OCI-LY7 (cell line): ENCODE measurements around the gene PHACTR4. TPM values are rescaled to one million over a fixed set of nuclear protein-coding genes. Genes with fewer than 3 reads are reported as not detected.

Experiments used
- BruUV-seq: library from RNA; stranded (reverse); fragments of 400-500 nt; replicated peaks from 2 replicates; lab custom pipeline; 2021; lab: Mats Ljungman, UMichigan
- CTCF ChIA-PET: fragments of 300-600 bp; sonication (Branson Sonifier 250); formaldehyde crosslinking; loops from one replicate; lab custom pipeline; 2022; ENCODE audit warnings: antibody characterized with exemption; ENCODE audit not compliant: unreplicated experiment; lab: Charles Lee
- POLR2A ChIA-PET: fragments of 300-600 bp; sonication (Branson Sonifier 250); formaldehyde crosslinking; loops from one replicate; lab custom pipeline; 2022; ENCODE audit warnings: antibody characterized with exemption; lab: Charles Lee
- DNase-seq: peaks from one replicate; pipeline ENCODE4 v3.0.0-alpha.2; 2015; ENCODE audit warnings: low spot score
- H2AFZ ChIP-seq: fragments of 200-600 bp; sonication (generic), shearing (Covaris generic); 2 replicates; pipeline ENCODE4 v1.6.1; 2014; ENCODE audit warnings: mild to moderate bottlenecking, antibody characterized with exemption, low read length, moderate library complexity
- H3K27ac ChIP-seq: fragments of 200-600 bp; sonication (generic); 2 replicates; pipeline ENCODE4 v1.5.1; 2014; ENCODE audit warnings: mixed run types, low read depth, mild to moderate bottlenecking, moderate library complexity, low read length, inconsistent platforms; ENCODE audit not compliant: poor library complexity, severe bottlenecking
- H3K36me3 ChIP-seq: fragments of 200-600 bp; sonication (generic); 2 replicates; pipeline ENCODE4 v1.6.1; 2014; ENCODE audit warnings: mild to moderate bottlenecking, antibody characterized with exemption, low read length, moderate library complexity, mixed read lengths; ENCODE audit not compliant: insufficient read depth
- H3K4me1 ChIP-seq: fragments of 200-600 bp; sonication (generic); 2 replicates; pipeline ENCODE4 v1.5.1; 2014; ENCODE audit warnings: mild to moderate bottlenecking, low read length; ENCODE audit not compliant: insufficient read depth, poor library complexity, severe bottlenecking
- H3K4me2 ChIP-seq: fragments of 200-600 bp; sonication (generic); 2 replicates; pipeline ENCODE4 v1.6.1; 2014; ENCODE audit warnings: mild to moderate bottlenecking, low read length
- H3K4me3 ChIP-seq: fragments of 200-600 bp; sonication (generic); 2 replicates; pipeline ENCODE4 v1.5.1; 2014; ENCODE audit warnings: mild to moderate bottlenecking, low read depth, low read length; ENCODE audit not compliant: poor library complexity, severe bottlenecking
- H3K79me2 ChIP-seq: fragments of 200-600 bp; sonication (generic); 2 replicates; pipeline ENCODE4 v1.6.1; 2016; ENCODE audit warnings: low read depth, mild to moderate bottlenecking, low read length, moderate library complexity, mixed read lengths; ENCODE audit not compliant: insufficient read depth
- H3K9me2 ChIP-seq: fragments of 200-600 bp; sonication (generic); 2 replicates; pipeline ENCODE4 v1.6.1; 2016; ENCODE audit warnings: mild to moderate bottlenecking, low read length, mixed read lengths; ENCODE audit not compliant: insufficient read depth
- H3K9me3 ChIP-seq: fragments of 200-600 bp; sonication (generic); 2 replicates; pipeline ENCODE4 v1.6.1; 2014; ENCODE audit warnings: mild to moderate bottlenecking, mixed run types, low read length, mixed read lengths
- H4K20me1 ChIP-seq: fragments of 200-600 bp; sonication (generic); 2 replicates; pipeline ENCODE4 v1.6.1; 2014; ENCODE audit warnings: mild to moderate bottlenecking, antibody characterized with exemption, low read length, moderate library complexity, mixed read lengths; ENCODE audit not compliant: insufficient read depth
- CTCF ChIP-seq: fragments of 200-600 bp; sonication (generic); conservative IDR thresholded peaks from 2 replicates; pipeline ENCODE4 v1.5.1; 2014; ENCODE audit warnings: mild to moderate bottlenecking, antibody characterized with exemption, low read length, moderate library complexity, mixed read lengths
- EZH2phosphoT487 ChIP-seq: fragments of 200-600 bp; sonication (generic); IDR thresholded peaks from 2 replicates; pipeline ENCODE4 v1.6.1; 2018; ENCODE audit warnings: low read depth, borderline replicate concordance, mild to moderate bottlenecking, mixed run types, antibody characterized with exemption, low read length, moderate library complexity, mixed read lengths
- intact Hi-C: fragments of 100-400 bp; cut with micrococcal nuclease; formaldehyde crosslinking; loops from one replicate; pipeline ENCODE4 v1.10.0; 2022; ENCODE audit not compliant: unreplicated experiment
- total RNA-seq, 2 experiments: library from RNA; depleted of rRNA in 1 of 2; stranded (reverse); fragments of >200 nt in 1 of 2; shearing (Covaris generic) in 1 of 2; gene quantifications; 2 replicates each; pipeline ENCODE4 v1.2.3, GENCODE V29; 2014 to 2022

PHACTR4 gene
- total RNA-seq, 2 experiments from 2014 or later: 17.8 to 44.9 TPM

- ChIA-PET POLR2A (interaction anchor here (0.7 kb wide), 1 partner anchor 45 kb away, joined by 3 read pairs; no protein-coding TSS in a partner anchor), CTCF (no interaction called here)
- Histone ChIP-seq H2AFZ (no peak overlapping the region), H3K79me2 (peaks cover 12% of the 10 kb centered on the region; the same call in 1 of the 2 replicates), H4K20me1 (no peaks in the 10 kb centered on the region), H3K9me2 (no peaks in the 10 kb centered on the region), H3K4me2 (no peak overlapping the region), H3K36me3 (no peaks in the 10 kb centered on the region), H3K27ac (no peak overlapping the region), H3K4me1 (no peaks in the 10 kb centered on the region), H3K4me3 (no peak overlapping the region), H3K9me3 (no peaks in the 10 kb centered on the region)
- intact Hi-C loops: no loop called here
- no TSS peak for BruUV-seq
- TF ChIP-seq EZH2phosphoT487 (no peak), CTCF (no peak)
- DNase-seq: no peak
Observed at GRCh38 chr1:28394136-28394535, 24.6 kb downstream of the PHACTR4 start.

- Histone ChIP-seq H3K9me2 (no peaks in the 10 kb centered on the region), H3K27ac (no peak overlapping the region), H4K20me1 (no peaks in the 10 kb centered on the region), H2AFZ (no peak overlapping the region), H3K4me1 (no peaks in the 10 kb centered on the region), H3K36me3 (no peaks in the 10 kb centered on the region), H3K4me2 (no peak overlapping the region), H3K4me3 (no peak overlapping the region), H3K79me2 (peaks cover 3% of the 10 kb centered on the region; the same call in 1 of the 2 replicates), H3K9me3 (no peaks in the 10 kb centered on the region)
- no peak for TF ChIP-seq CTCF
- no peak for TF ChIP-seq EZH2phosphoT487
- no peak for DNase-seq
- no TSS peak for BruUV-seq
- ChIA-PET POLR2A (interaction anchor here (0.6 to 0.7 kb wide), 3 partner anchors 28 to 1496 kb away, joined by 3 to 4 read pairs (median 3); no protein-coding TSS in a partner anchor), CTCF (no interaction called here)
- intact Hi-C loops: no loop called here
Observed at GRCh38 chr1:28395181-28395580, 25.6 kb downstream of the PHACTR4 start.

- H2AFZ ChIP-seq: no peak overlapping the region
- H4K20me1 ChIP-seq: no peaks in the 10 kb centered on the region; the same call in 1 of the 2 replicates
- no peaks in the 10 kb centered on the region for H3K9me3 ChIP-seq
- POLR2A ChIA-PET: no interaction called here
- H3K4me2 ChIP-seq: no peak overlapping the region
- no peaks in the 10 kb centered on the region for H3K36me3 ChIP-seq
- no peak for DNase-seq
- CTCF ChIA-PET: interaction anchor here (0.6 kb wide), 1 partner anchor 42 kb away, joined by 3 read pairs; no protein-coding TSS in a partner anchor
- no peak for TF ChIP-seq CTCF
- TF ChIP-seq EZH2phosphoT487: no peak
- no peak overlapping the region for H3K4me3 ChIP-seq
- intact Hi-C loops: no loop called here
- H3K27ac ChIP-seq: no peak overlapping the region
- H3K79me2 ChIP-seq: peaks cover 7% of the 10 kb centered on the region; the same call in 1 of the 2 replicates
- BruUV-seq: no TSS peak
- H3K4me1 ChIP-seq: peaks cover 12% of the 10 kb centered on the region
- no peaks in the 10 kb centered on the region for H3K9me2 ChIP-seq
Observed at GRCh38 chr1:28401760-28402159, 32.2 kb downstream of the PHACTR4 start.
